ENCODE results near the gene SLC16A13.

DNA sequence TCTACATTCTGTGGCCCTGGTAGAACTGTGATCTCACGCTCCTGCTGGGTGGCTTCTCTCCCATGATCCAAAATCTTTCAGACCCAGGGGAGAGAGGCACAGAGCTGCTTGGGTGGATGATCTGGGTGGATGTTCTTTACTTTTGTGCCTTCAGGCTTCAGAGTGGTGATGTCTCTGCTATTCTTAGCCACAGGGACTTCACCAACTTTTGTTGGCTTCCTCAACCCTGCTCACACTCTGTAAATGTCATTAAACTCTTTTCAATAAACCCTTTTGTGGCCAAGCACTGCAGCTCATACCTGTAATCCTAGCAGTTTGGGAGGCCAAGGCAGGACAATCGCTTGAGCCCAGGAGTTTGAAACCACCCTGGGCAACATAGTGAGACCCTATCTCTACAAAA, 36.6 kb downstream of the SLC16A13 start:
- no peak for TF ChIP-seq MAX (IDR thresholded peaks at IDR 0.05; ENCODE audit: insufficient read depth, insufficient read length)
- no peak for TF ChIP-seq POLR2A (IDR thresholded peaks at IDR 0.05; ENCODE audit: low read depth, low read length)
- TF ChIP-seq, protein P1, sequence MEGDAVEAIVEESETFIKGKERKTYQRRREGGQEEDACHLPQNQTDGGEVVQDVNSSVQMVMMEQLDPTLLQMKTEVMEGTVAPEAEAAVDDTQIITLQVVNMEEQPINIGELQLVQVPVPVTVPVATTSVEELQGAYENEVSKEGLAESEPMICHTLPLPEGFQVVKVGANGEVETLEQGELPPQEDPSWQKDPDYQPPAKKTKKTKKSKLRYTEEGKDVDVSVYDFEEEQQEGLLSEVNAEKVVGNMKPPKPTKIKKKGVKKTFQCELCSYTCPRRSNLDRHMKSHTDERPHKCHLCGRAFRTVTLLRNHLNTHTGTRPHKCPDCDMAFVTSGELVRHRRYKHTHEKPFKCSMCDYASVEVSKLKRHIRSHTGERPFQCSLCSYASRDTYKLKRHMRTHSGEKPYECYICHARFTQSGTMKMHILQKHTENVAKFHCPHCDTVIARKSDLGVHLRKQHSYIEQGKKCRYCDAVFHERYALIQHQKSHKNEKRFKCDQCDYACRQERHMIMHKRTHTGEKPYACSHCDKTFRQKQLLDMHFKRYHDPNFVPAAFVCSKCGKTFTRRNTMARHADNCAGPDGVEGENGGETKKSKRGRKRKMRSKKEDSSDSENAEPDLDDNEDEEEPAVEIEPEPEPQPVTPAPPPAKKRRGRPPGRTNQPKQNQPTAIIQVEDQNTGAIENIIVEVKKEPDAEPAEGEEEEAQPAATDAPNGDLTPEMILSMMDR (IDR thresholded peaks at IDR 0.05; ENCODE audit: extremely low read depth in 1 of 2, insufficient read depth in 1 of 2, low read depth in 1 of 2, low read length in 2 of 2), result no peak
- TF ChIP-seq EZH2 (IDR thresholded peaks at IDR 0.05; ENCODE audit: borderline replicate concordance, low read depth, low read length, severe bottlenecking), result no peak
- no peak for TF ChIP-seq POLR2AphosphoS5 (IDR thresholded peaks at IDR 0.05; ENCODE audit: insufficient read depth, low read depth, low read length)
- no peak for TF ChIP-seq MYC (IDR thresholded peaks at IDR 0.05; ENCODE audit: low read depth, low read length)
- TF ChIP-seq FOS (IDR thresholded peaks at IDR 0.05; ENCODE audit: borderline replicate concordance, insufficient read depth, low read length), result no peak
